ENCODE data around the gene HES3.
A peak's percentile ranks its signal among the peaks of the same experiment; 100 is the strongest.

- peak in 1 of 12 donors; percentile 10 for TF ChIP-seq CTCF (IDR thresholded peaks at IDR 0.05)
- peak in 1 of 2 donors; percentile 78 for TF ChIP-seq POLR2A (IDR thresholded peaks at IDR 0.05)
Observed at GRCh38 chr1:6199298-6200187, 44.4 kb upstream of the HES3 start, which contains the start of gene RPL22.
